Osteoblast (primary cell): ENCODE results near the gene OTOP2. TPM values are rescaled to one million over a fixed set of nuclear protein-coding genes. Genes with fewer than 3 reads are reported as not detected.
A peak's percentile ranks its signal among the peaks of the same experiment; 100 is the strongest.

Experiments
- DNase-seq: peaks from one replicate; pipeline ENCODE4 v3.0.0; 2011; ENCODE audit warnings: low spot score, mixed read lengths; ENCODE audit not compliant: insufficient read length; ENCODE audit errors: missing footprints
- H2AFZ ChIP-seq: 2 replicates; pipeline ENCODE4 v1.6.0; 2011; ENCODE audit warnings: mild to moderate bottlenecking, low read length
- H3K27ac ChIP-seq: 2 replicates; pipeline ENCODE4 v1.5.1; 2011; ENCODE audit warnings: mild to moderate bottlenecking, low read depth, low read length, moderate library complexity
- H3K27me3 ChIP-seq: 2 replicates; pipeline ENCODE4 v1.6.0; 2012; ENCODE audit warnings: mild to moderate bottlenecking, control low read depth, inconsistent platforms, low read length, moderate library complexity; ENCODE audit not compliant: insufficient read depth
- H3K36me3 ChIP-seq: 2 replicates; pipeline ENCODE4 v1.5.1; 2011; ENCODE audit warnings: mild to moderate bottlenecking, low read length, control low read depth, moderate library complexity; ENCODE audit not compliant: insufficient read depth
- H3K4me1 ChIP-seq: 2 replicates; pipeline ENCODE4 v1.5.1; 2011; ENCODE audit warnings: mild to moderate bottlenecking, low read length, control low read depth, moderate library complexity; ENCODE audit not compliant: insufficient read depth
- H3K4me2 ChIP-seq: 2 replicates; pipeline ENCODE4 v1.6.0; 2011; ENCODE audit warnings: mild to moderate bottlenecking, low read length; ENCODE audit not compliant: insufficient read depth
- H3K4me3 ChIP-seq: fragments of 200-600 bp; sonication (generic); 3 replicates; pipeline ENCODE4 v1.5.1; 2012; ENCODE audit warnings: mild to moderate bottlenecking, low read length, inconsistent platforms; ENCODE audit not compliant: insufficient read depth
- H3K79me2 ChIP-seq: 2 replicates; pipeline ENCODE4 v1.6.0; 2012; ENCODE audit warnings: mild to moderate bottlenecking, low read length, control low read depth, inconsistent platforms; ENCODE audit not compliant: insufficient read depth
- H3K9me3 ChIP-seq: 2 replicates; pipeline ENCODE4 v1.5.1; 2011; ENCODE audit warnings: low read depth, low read length, control low read depth
- H4K20me1 ChIP-seq: 2 replicates; pipeline ENCODE4 v1.6.0; 2012; ENCODE audit warnings: mild to moderate bottlenecking, low read length, control low read depth; ENCODE audit not compliant: insufficient read depth
- CTCF ChIP-seq: IDR thresholded peaks from 2 replicates; pipeline ENCODE4 v1.5.1; 2011; ENCODE audit warnings: mild to moderate bottlenecking, low read depth, low read length, moderate library complexity; ENCODE audit errors: extremely low read depth
- total RNA-seq: library from RNA; depleted of rRNA; stranded (reverse); fragments of >200 nt; gene quantifications from 2 replicates; pipeline ENCODE4 v1.2.3, GENCODE V29; 2012

OTOP2 gene
- total RNA-seq, 1 donor = not detected

DNA sequence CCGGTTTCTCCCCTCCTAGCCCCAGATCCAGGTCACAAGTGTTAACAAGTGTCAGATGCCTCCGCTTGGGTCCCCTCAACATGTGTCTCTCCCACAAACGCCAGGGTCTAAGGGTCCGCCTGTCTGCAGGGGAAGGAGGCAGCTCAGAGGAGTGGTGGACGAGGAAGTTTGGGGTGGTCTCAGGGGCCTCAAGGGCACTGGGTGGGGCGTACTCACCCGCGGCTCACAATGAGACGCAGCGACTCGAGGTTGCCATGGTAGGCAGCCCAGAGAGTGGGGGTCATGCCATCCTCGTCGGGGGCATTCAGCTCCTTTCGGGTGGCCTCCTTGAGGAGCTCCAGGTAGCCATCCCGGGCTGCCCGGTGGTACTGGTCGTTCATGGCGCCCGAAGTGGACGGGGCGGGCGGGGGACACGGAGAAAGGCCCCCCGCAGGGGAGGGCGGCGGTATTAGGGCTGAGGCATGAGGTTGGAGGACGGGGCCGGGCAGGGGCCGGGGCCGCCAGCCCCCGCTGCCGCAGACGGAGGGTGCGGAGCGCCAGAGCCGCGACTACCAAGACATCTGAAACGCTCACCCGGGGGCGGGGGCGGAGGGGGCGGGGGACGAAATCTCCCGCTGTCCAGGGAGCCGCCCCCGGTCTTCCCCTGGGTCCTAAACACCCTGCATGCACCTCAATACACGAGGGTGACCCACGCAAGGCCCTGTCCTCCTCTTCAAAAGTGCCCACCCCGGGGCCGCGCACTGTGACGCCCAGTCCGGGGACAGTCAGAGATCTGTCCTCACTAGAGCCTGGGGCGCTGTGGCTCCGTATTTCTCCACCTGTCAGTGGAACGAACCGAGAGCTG, 1.2 kb upstream of the OTOP2 start, which contains the start of gene USH1G:
Gene USH1G (minus strand): TSS at position 562 of the 844 bp plus-strand sequence. CDS start 182 bp downstream, at position 380.
- Histone ChIP-seq H3K4me1 (no peaks in the 10 kb centered on the region), H3K36me3 (no peaks in the 10 kb centered on the region), H3K4me3 (no peak within 1 kb of the TSS), H2AFZ (no peak within 1 kb of the TSS), H3K27me3 (peaks cover 53% of the 10 kb centered on the region), H3K27ac (no peak within 1 kb of the TSS), H4K20me1 (no peaks in the 10 kb centered on the region), H3K4me2 (no peak within 1 kb of the TSS), H3K79me2 (no peaks in the 10 kb centered on the region), H3K9me3 (no peaks in the 10 kb centered on the region)
- TF ChIP-seq CTCF = no peak
- DNase-seq = no peak

- no peak overlapping the region for H3K27ac ChIP-seq
- H3K36me3 ChIP-seq = no peaks in the 10 kb centered on the region
- no peak overlapping the region for H3K4me3 ChIP-seq
- no peaks in the 10 kb centered on the region for H4K20me1 ChIP-seq
- DNase-seq = peak; percentile 97
- H3K9me3 ChIP-seq = no peaks in the 10 kb centered on the region
- H3K4me1 ChIP-seq = no peaks in the 10 kb centered on the region
- H2AFZ ChIP-seq = no peak overlapping the region
- TF ChIP-seq CTCF = peak; percentile 36
- H3K4me2 ChIP-seq = no peak overlapping the region
- H3K27me3 ChIP-seq = peaks cover 53% of the 10 kb centered on the region
- no peaks in the 10 kb centered on the region for H3K79me2 ChIP-seq
These were observed 379 bp upstream of the OTOP2 start for GRCh38 chr17:74923538-74924249.

GRCh38 chr17:74925242-74925641, 1.2 kb downstream of the OTOP2 start:
- H3K4me3 ChIP-seq = no peak overlapping the region
- peaks cover 57% of the 10 kb centered on the region for H3K27me3 ChIP-seq
- TF ChIP-seq CTCF = no peak
- H3K4me2 ChIP-seq = no peak overlapping the region
- no peaks in the 10 kb centered on the region for H4K20me1 ChIP-seq
- no peaks in the 10 kb centered on the region for H3K36me3 ChIP-seq
- no peak overlapping the region for H2AFZ ChIP-seq
- no peak overlapping the region for H3K27ac ChIP-seq
- no peaks in the 10 kb centered on the region for H3K79me2 ChIP-seq
- DNase-seq = no peak
- H3K4me1 ChIP-seq = no peaks in the 10 kb centered on the region
- no peaks in the 10 kb centered on the region for H3K9me3 ChIP-seq

DNA sequence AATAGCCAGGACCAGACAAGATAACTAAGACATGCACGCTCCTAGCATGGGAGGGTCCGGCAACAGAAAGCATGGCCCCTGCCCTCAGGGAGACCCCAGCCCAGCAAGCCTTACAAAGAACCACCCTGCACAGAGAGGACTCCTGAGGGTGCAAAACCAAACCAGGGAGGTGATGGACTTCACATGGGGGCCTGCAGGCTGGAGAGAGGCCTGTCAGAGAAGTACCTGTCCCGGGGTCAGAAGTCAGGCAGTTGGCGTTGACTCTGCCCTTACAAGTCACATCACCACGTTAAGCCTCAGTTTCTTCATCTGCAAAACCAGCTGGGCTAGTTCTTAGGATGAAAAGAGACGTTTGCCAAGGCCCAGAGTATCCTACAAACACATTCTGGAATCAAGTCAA, 4.7 kb downstream of the OTOP2 start:
- H3K9me3 ChIP-seq = no peaks in the 10 kb centered on the region
- H4K20me1 ChIP-seq = no peaks in the 10 kb centered on the region
- H3K79me2 ChIP-seq = no peaks in the 10 kb centered on the region
- no peak overlapping the region for H2AFZ ChIP-seq
- no peaks in the 10 kb centered on the region for H3K36me3 ChIP-seq
- no peak overlapping the region for H3K4me3 ChIP-seq
- H3K4me1 ChIP-seq = no peaks in the 10 kb centered on the region
- peaks cover 42% of the 10 kb centered on the region for H3K27me3 ChIP-seq
- no peak for TF ChIP-seq CTCF
- no peak overlapping the region for H3K27ac ChIP-seq
- no peak overlapping the region for H3K4me2 ChIP-seq
- DNase-seq = no peak
